GM18505 (cell line): ENCODE data around the gene PPP1R14C.
"Not testable (repeated sequence)": the region's sequence is repeated elsewhere in the genome, so short reads cannot be mapped to it uniquely, and the experiment has no call there.

ENCODE experiments used
- ATAC-seq: cut with Tn5 transposase; IDR thresholded peaks from one replicate; pipeline ENCODE4 v1.9.1; 2021; ENCODE audit not compliant: unreplicated experiment
- POLR2A ChIP-seq: IDR thresholded peaks from 4 replicates; pipeline ENCODE4 v1.6.1; 2011; ENCODE audit warnings: borderline replicate concordance; ENCODE audit not compliant: insufficient read depth, insufficient read length; ENCODE audit errors: extremely low read depth

Gene PPP1R14C

GRCh38 chr6:150123645-150124044 is 19.2 kb upstream of the PPP1R14C start:
- TF ChIP-seq POLR2A = no peak
- ATAC-seq = no peak

GRCh38 chr6:150124235-150124634 is 18.6 kb upstream of the PPP1R14C start:
- TF ChIP-seq POLR2A = no peak
- ATAC-seq = no peak

DNA sequence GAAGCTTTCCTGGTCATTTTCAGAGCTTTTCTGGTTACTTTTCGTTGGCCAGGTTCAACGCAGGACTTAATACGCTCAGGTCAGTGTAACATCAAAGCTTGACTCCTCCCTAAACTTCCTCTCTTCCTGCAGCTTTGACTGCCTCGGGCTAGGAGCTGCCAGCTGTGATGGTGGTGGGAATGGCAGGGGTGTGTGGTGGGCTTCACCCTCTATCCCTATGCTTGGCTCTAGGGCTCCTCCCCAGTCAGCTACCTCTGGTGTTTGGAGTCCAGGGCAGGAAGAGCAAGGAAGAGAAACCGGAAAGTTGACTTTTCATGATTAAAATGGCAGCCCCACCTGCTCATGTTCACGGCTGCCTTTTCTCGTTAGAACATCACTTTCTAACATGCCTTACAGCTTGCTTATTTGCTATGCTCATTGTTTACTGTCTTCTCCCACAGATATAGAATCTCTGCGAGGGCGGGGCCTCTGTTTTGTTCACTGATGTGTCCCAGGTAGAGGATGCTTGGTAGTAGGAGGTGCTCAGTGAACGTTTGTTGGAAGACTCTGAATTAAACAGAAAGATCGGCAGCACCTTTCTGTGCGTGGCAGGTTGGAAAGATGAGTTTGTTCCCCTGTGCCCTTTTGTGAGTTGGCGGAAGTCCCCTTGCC is 16.1 kb upstream of the PPP1R14C start:
- no peak for TF ChIP-seq POLR2A
- no peak for ATAC-seq

DNA sequence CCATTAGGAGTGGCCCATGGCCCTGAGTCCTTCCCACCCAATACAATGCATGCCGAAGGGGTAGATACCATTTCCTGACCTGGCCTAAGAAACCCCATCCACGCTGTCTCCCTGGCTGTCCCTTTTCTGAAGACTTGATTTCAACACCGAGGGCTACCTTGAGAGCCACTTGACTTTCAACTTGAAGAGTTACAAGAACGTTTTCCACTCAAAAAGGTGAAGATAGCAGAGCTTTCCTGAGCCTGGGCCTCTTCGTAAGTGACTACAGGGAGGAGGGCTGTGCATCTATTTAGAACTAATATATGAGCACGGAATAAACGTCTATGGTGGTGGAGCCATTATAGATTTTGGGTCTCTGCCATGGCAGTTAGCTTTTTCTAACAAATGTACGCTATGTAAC is 14.4 kb upstream of the PPP1R14C start:
- no peak for ATAC-seq
- TF ChIP-seq POLR2A = no peak

GRCh38 chr6:150129616-150130505 is 13.0 kb upstream of the PPP1R14C start:
- no peak for ATAC-seq
- TF ChIP-seq POLR2A = no peak

DNA sequence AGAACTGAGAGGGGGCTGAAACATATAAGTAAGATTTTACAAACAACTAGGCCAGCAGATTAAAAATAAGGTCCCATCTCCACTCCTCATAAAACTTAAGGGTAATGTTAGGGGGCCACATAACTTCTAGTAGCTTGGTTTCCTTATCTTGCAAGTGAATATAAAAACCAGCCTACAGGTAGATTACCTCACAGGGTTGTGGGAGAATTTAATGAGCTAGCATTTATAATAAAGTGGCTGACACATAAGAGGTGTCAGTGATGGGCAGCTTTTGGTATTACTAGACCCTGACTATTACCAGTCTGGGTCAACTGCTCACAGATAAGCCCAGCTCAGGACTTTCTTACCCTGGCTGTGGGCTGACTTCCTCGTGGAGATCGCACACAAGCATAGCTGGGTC is 9.2 kb upstream of the PPP1R14C start:
- TF ChIP-seq POLR2A = no peak
- ATAC-seq = no peak

- TF ChIP-seq POLR2A = no peak
- no peak for ATAC-seq
Observed at GRCh38 chr6:150134280-150134920, 8.4 kb upstream of the PPP1R14C start.

GRCh38 chr6:150137711-150138110 is 5.1 kb upstream of the PPP1R14C start:
- ATAC-seq = not testable (repeated sequence)

DNA sequence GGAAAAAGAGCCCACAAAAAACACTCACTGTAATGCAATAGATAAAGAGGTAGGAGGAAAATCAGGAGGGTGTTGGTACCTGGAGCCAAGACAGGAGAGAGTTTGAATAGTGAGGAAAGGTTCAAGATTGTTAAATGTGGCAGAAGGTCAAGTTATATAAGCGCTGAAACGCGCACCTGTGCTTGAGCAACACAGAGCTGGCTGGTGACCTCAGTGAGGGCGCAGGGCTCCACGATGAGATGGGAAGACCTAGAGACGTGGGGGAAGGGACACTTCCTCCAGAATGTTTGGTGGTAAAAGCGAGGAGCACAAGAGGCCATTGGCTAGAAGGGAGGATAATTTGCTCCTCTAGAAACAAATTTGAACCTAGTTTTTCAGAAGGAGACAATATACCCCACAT is 4.2 kb upstream of the PPP1R14C start:
- TF ChIP-seq POLR2A = no peak
- no peak for ATAC-seq

DNA sequence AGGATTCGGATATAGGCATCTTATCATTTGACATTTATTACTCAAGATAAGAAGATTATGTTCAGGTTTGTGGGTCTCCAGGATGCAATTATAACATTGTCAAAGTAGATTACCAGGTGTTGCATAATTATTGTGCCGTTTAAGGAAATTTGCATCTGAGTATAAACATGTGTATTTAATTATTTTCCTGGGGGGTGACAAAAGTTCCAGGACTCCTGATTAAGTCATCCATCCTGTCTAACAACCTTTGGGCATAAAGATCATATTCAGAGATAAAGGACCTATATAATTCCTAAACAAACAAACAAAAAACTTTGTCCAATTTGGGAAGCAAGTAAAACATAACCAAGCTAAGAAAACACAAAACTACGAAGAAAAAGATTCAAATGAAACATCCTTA is 3.3 kb upstream of the PPP1R14C start:
- TF ChIP-seq POLR2A = no peak

GRCh38 chr6:150140236-150140969 is 2.4 kb upstream of the PPP1R14C start:
- ATAC-seq = no peak
- no peak for TF ChIP-seq POLR2A

More for the DNA sequence above, 3.3 kb upstream of the PPP1R14C start:
- ATAC-seq = no peak

GRCh38 chr6:150142097-150142669 is 661 bp upstream of the PPP1R14C start:
- TF ChIP-seq POLR2A = no peak
- ATAC-seq = no peak

DNA sequence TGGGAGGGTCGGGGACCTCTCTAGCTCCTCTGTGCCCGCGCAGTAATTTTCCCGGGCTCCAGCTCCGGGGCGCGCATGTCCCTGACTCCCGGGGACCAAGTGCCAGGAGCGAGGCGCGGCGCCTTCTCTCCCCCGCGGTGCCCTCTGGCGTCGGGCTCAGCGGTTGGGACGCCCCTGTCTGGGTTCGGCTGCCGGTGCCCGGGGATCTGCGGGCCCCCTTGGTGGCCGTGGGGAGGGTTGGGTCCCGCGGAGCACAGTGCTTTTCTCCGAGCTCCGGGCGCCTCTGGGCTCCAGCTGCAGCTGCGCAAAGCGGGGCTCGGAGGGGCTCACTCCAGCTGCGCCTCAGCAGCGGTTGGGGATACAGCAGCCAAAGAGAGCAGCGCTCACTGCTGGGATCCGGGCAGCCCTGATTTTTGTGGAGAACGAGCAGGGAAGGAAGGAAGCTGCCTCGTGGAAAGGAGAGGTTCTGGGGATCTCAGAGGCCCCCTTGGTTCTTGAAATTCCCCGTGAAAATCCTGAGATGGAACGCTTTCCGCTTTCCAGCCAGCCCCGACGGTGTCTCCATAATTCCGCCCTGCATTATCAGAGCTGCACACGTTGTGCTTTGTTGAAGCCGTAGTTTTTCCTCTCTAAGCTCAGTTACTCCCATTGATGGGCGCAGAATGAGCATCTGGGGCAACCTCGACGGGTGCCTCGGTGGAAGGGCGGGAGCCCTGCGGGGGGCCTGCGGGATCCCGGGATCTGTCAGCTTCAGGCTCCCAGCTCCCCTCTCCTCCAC is 861 bp downstream of the PPP1R14C start:
- TF ChIP-seq POLR2A = no peak
- ATAC-seq = no peak

DNA sequence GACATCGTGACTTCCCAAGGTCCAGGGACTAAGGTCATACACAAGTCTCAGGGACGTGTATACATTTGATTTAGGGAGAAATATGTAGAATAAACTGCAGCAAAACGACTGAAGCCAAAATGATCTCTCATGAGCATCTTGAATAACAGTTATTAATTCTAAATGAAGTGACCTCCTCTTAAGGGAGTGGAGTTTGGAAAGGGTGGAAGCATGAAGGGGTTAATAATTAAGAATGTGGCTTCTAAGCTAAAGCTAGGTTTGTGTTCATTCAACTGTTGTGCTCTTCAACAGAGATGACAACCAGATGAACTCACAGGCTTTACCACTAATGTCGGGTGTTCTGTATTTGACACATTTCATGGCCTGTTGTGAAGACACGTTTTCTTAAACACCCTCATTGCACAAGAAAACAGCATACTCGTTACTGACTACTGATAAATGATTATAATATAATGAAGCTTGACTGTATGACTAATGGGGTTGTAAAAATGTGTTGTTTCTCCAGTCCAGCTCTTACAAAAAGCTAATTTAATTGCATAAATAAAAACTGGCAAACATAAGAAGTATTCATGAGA is 1.5 kb downstream of the PPP1R14C start:
- ATAC-seq = no peak
- no peak for TF ChIP-seq POLR2A
